Caco-2 (cell line): Measurements from ENCODE around the gene PDCD1. TPM values are rescaled to one million over a fixed set of nuclear protein-coding genes. Genes with fewer than 3 reads are reported as not detected.

Source experiments
- BruUV-seq: library from RNA; stranded (reverse); fragments of 400-500 nt; replicated peaks from 2 replicates; lab custom pipeline; 2021; lab: Mats Ljungman, UMichigan
- CTCF ChIA-PET: fragments of 300-600 bp; sonication (Branson Sonifier 250); formaldehyde crosslinking; loops from one replicate; lab custom pipeline; 2022; ENCODE audit warnings: antibody characterized with exemption; lab: Charles Lee
- POLR2A ChIA-PET: fragments of 300-600 bp; sonication (Branson Sonifier 250); formaldehyde crosslinking; loops from one replicate; lab custom pipeline; 2022; ENCODE audit warnings: antibody characterized with exemption; lab: Charles Lee
- DNase-seq, 2 experiments: peaks; one replicate each; pipeline versions ENCODE4 v3.0.0 to v3.0.0-alpha.2; 2020 to 2022
- H3K27me3 ChIP-seq: replicated peaks from 2 replicates; pipeline ENCODE4 v1.6.0; 2011; ENCODE audit warnings: low read length; ENCODE audit not compliant: control insufficient read depth, insufficient read depth
- H3K36me3 ChIP-seq: 2 replicates; pipeline ENCODE4 v1.5.1; 2011; ENCODE audit warnings: low read length; ENCODE audit not compliant: control insufficient read depth, insufficient read depth
- H3K4me1 ChIP-seq: fragments of 250-450 bp; sonication (Bioruptor Pico); 2 replicates; pipeline ENCODE4 v1.5.1; 2020; ENCODE audit warnings: mild to moderate bottlenecking
- H3K4me3 ChIP-seq: 2 replicates; pipeline ENCODE4 v1.5.1; 2011; ENCODE audit warnings: low read depth, mild to moderate bottlenecking, control low read depth, low read length
- H3K9me3 ChIP-seq: fragments of 250-450 bp; sonication (Bioruptor Pico); 2 replicates; pipeline ENCODE4 v1.5.1; 2020; ENCODE audit warnings: mild to moderate bottlenecking, moderate library complexity
- H3K27ac Mint-ChIP-seq: one replicate; pipeline ENCODE4 v1.8.0; 2022; ENCODE audit warnings: mixed read lengths; ENCODE audit not compliant: unreplicated experiment
- H3K27me3 Mint-ChIP-seq: one replicate; pipeline ENCODE4 v1.8.0; 2022; ENCODE audit warnings: mixed read lengths; ENCODE audit not compliant: insufficient read depth, unreplicated experiment
- H3K36me3 Mint-ChIP-seq: one replicate; pipeline ENCODE4 v1.8.0; 2022; ENCODE audit warnings: mild to moderate bottlenecking, mixed read lengths; ENCODE audit not compliant: insufficient read depth, unreplicated experiment
- H3K4me1 Mint-ChIP-seq: one replicate; pipeline ENCODE4 v1.8.0; 2022; ENCODE audit warnings: low read depth, mixed read lengths; ENCODE audit not compliant: unreplicated experiment
- H3K4me3 Mint-ChIP-seq: one replicate; pipeline ENCODE4 v1.8.0; 2022; ENCODE audit warnings: mild to moderate bottlenecking, moderate library complexity, mixed read lengths; ENCODE audit not compliant: unreplicated experiment
- H3K9me3 Mint-ChIP-seq: one replicate; pipeline ENCODE4 v1.8.0; 2022; ENCODE audit warnings: mixed read lengths; ENCODE audit not compliant: unreplicated experiment
- intact Hi-C: fragments of 100-400 bp; cut with micrococcal nuclease; formaldehyde crosslinking; loops from one replicate; pipeline ENCODE4 v1.10.0; 2022; ENCODE audit not compliant: unreplicated experiment
- total RNA-seq: library from RNA; stranded (reverse); gene quantifications from 2 replicates; pipeline ENCODE4 v1.2.3, GENCODE V29; 2022
- TF ChIP-seq, protein P1 (sequence below), 2 experiments: fragments of 200-600 bp in 1 of 2; IDR thresholded peaks; 1 replicate in 1 of 2; 2 replicates in 1 of 2; pipeline versions ENCODE4 v1.5.1 to v1.8.0; 2011 to 2022; ENCODE audit warnings: antibody characterized with exemption in 1 of 2, control low read depth in 1 of 2, inconsistent platforms in 1 of 2, low read depth in 1 of 2, low read length in 1 of 2, mild to moderate bottlenecking in 1 of 2, moderate library complexity in 1 of 2; ENCODE audit not compliant: insufficient read depth in 1 of 2, severe bottlenecking in 1 of 2, unreplicated experiment in 1 of 2

The PDCD1 gene
- total RNA-seq, 1 experiment from 2014 or later = not detected

- Mint-ChIP-seq H3K36me3 (no peaks in the 10 kb centered on the region), H3K4me1 (no peaks in the 10 kb centered on the region), H3K27ac (no peak overlapping the region), H3K4me3 (no peak overlapping the region), H3K9me3 (no peaks in the 10 kb centered on the region), H3K27me3 (no peaks in the 10 kb centered on the region)
- Histone ChIP-seq H3K4me3 (no peak overlapping the region), H3K27me3 (no peaks in the 10 kb centered on the region), H3K4me1 (no peaks in the 10 kb centered on the region), H3K36me3 (no peaks in the 10 kb centered on the region), H3K9me3 (no peaks in the 10 kb centered on the region)
- TF ChIP-seq, protein P1, sequence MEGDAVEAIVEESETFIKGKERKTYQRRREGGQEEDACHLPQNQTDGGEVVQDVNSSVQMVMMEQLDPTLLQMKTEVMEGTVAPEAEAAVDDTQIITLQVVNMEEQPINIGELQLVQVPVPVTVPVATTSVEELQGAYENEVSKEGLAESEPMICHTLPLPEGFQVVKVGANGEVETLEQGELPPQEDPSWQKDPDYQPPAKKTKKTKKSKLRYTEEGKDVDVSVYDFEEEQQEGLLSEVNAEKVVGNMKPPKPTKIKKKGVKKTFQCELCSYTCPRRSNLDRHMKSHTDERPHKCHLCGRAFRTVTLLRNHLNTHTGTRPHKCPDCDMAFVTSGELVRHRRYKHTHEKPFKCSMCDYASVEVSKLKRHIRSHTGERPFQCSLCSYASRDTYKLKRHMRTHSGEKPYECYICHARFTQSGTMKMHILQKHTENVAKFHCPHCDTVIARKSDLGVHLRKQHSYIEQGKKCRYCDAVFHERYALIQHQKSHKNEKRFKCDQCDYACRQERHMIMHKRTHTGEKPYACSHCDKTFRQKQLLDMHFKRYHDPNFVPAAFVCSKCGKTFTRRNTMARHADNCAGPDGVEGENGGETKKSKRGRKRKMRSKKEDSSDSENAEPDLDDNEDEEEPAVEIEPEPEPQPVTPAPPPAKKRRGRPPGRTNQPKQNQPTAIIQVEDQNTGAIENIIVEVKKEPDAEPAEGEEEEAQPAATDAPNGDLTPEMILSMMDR (IDR thresholded peaks at IDR 0.05; ENCODE audit: insufficient read depth in 1 of 2, low read depth in 1 of 2, low read length in 1 of 2, severe bottlenecking in 1 of 2, unreplicated experiment in 1 of 2) = no peak
- DNase-seq = no peak
- intact Hi-C loops = no loop called here
- ChIA-PET CTCF (no interaction called here), POLR2A (no interaction called here)
- no TSS peak for BruUV-seq
Observed at GRCh38 chr2:241903121-241904010, 44.7 kb upstream of the PDCD1 start.

DNA sequence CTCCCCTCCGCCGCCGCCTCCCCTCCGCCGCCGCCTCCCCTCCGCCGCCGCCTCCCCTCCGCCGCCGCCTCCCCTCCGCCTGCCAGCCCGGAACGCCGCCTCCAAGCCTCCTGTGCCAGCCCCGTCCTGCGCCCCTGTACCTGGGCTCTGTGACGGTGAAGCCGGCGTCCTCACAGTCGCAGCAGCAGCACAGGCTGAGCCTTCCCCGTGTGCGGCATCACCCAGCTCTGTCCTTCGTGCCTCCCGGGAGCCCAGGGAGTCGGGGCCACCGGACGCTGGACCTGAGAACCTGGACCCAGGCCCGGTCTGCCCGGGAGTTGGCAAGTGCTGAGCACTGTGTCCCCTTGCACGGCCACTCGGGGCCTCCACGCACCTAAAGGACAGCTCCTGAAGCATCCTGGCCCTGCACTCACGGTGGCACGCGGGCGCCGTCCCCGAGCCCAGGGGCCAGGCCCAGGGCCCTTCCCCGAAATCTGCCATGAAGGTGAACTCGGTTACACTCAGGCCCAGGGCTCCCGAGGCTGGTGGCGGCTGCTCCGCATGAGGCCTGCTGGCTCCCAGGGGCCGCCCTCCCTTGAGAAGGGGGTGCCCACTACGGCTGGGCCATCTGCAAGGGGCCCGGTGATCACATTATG is 43.8 kb upstream of the PDCD1 start:
- Mint-ChIP-seq H3K27ac (no peak overlapping the region), H3K4me3 (no peak overlapping the region), H3K4me1 (no peaks in the 10 kb centered on the region), H3K27me3 (no peaks in the 10 kb centered on the region), H3K9me3 (no peaks in the 10 kb centered on the region), H3K36me3 (no peaks in the 10 kb centered on the region)
- no peak for DNase-seq
- Histone ChIP-seq H3K9me3 (no peaks in the 10 kb centered on the region), H3K4me1 (no peaks in the 10 kb centered on the region), H3K27me3 (no peaks in the 10 kb centered on the region), H3K4me3 (no peak overlapping the region), H3K36me3 (no peaks in the 10 kb centered on the region)
- POLR2A ChIA-PET = no interaction called here
- TF ChIP-seq, protein P1 (IDR thresholded peaks at IDR 0.05; ENCODE audit: insufficient read depth in 1 of 2, low read depth in 1 of 2, low read length in 1 of 2, severe bottlenecking in 1 of 2, unreplicated experiment in 1 of 2) = no peak
- CTCF ChIA-PET = no interaction called here
- intact Hi-C loops = no loop called here
- BruUV-seq = no TSS peak

- Histone ChIP-seq H3K4me3 (no peak overlapping the region), H3K4me1 (no peaks in the 10 kb centered on the region), H3K36me3 (no peaks in the 10 kb centered on the region), H3K9me3 (no peaks in the 10 kb centered on the region), H3K27me3 (no peaks in the 10 kb centered on the region)
- Mint-ChIP-seq H3K4me3 (no peak overlapping the region), H3K36me3 (no peaks in the 10 kb centered on the region), H3K9me3 (no peaks in the 10 kb centered on the region), H3K27me3 (no peaks in the 10 kb centered on the region), H3K27ac (no peak overlapping the region), H3K4me1 (no peaks in the 10 kb centered on the region)
- DNase-seq = no peak
- TF ChIP-seq, protein P1 (IDR thresholded peaks at IDR 0.05; ENCODE audit: insufficient read depth in 1 of 2, low read depth in 1 of 2, low read length in 1 of 2, severe bottlenecking in 1 of 2, unreplicated experiment in 1 of 2) = no peak
- ChIA-PET CTCF (no interaction called here), POLR2A (no interaction called here)
- intact Hi-C loops = no loop called here
- BruUV-seq = no TSS peak
Observed at GRCh38 chr2:241901500-241902351, 43.0 kb upstream of the PDCD1 start.
